HG03039 (cell line): Measurements from ENCODE around the gene EFL1.
"Not testable (repeated sequence)": the region's sequence is repeated elsewhere in the genome, so short reads cannot be mapped to it uniquely, and the experiment has no call there.

ENCODE experiments used
- ATAC-seq: cut with Tn5 transposase; IDR thresholded peaks from one replicate; pipeline ENCODE4 v1.9.1; 2021; ENCODE audit warnings: mild to moderate bottlenecking, moderate library complexity; ENCODE audit not compliant: unreplicated experiment

Gene EFL1

DNA sequence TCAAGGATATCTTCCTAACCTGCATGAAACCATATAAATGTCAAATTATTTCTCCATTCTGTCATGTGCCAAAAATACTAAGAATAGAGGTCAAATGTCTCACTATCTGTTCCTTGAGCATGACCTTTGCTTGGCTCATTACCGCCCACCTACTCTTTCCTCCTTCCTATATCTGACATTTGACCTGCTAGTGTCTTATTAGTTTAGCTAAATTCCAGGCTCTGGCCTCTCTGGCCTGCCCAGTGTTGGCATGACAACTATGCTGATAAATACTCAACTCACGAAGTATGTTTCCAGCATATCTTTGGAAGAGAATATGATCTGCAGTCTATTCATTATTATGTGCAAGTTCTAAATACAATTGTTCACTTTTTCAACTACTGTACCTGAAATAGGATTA, 58.0 kb downstream of the EFL1 start:
- ATAC-seq: not testable (repeated sequence)

- peak; percentile 80 for ATAC-seq
These were observed 64.6 kb downstream of the EFL1 start for GRCh38 chr15:82197733-82198594.

- no peak for ATAC-seq
These were observed 66.2 kb downstream of the EFL1 start for GRCh38 chr15:82196353-82196752.

GRCh38 chr15:82195818-82196217, 66.7 kb downstream of the EFL1 start:
- ATAC-seq: not testable (repeated sequence)

- ATAC-seq: not testable (repeated sequence)
These were observed 68.0 kb downstream of the EFL1 start for GRCh38 chr15:82194488-82194887.

GRCh38 chr15:82193435-82193834, 69.1 kb downstream of the EFL1 start:
- not testable (repeated sequence) for ATAC-seq

GRCh38 chr15:82192394-82192793, 70.1 kb downstream of the EFL1 start:
- not testable (repeated sequence) for ATAC-seq

GRCh38 chr15:82186719-82187406, 75.7 kb downstream of the EFL1 start:
- ATAC-seq: peak; percentile 53

DNA sequence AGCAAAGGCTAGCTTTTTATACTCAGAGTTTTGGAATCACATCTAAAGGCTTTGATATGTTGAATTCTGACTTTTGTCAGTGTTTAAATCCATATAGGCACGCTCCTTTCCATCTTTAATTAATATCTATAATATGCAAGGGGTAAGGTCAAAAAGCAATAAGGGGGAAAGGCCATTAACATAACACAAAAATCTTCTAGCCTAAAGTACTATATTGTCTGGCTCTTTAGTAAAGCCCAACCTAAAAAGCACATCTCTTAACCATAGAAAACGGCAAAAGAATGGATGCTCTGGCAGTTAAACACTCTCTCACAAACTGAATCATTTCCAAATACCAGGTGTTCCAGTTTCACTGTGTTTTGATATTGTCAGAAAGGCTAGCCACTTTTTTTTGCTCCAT, 76.4 kb downstream of the EFL1 start:
- no peak for ATAC-seq

GRCh38 chr15:82184776-82185175, 77.8 kb downstream of the EFL1 start:
- no peak for ATAC-seq

DNA sequence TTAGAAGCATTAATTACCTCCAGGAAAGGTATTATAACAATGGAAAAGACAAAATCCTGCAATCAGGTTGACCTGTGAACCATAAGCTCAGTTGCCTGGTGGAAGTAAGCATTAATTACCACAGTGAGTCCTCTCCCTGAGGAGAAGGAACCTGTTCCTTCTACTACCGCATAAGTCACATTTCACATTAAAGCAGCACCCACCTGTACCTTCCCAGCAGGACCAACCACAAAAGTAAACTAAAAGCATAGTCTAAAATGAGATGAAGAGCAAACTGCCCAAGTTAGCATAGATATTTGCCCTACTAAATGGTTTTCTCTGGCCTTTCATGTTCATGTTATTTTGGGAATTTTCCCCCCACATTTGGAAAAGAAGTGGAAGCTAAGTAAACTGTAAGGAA, 78.2 kb downstream of the EFL1 start:
- no peak for ATAC-seq

GRCh38 chr15:82183121-82184031, 79.2 kb downstream of the EFL1 start:
- no peak for ATAC-seq

- ATAC-seq: no peak
These were observed 81.2 kb downstream of the EFL1 start for GRCh38 chr15:82181371-82181770.

- no peak for ATAC-seq
These were observed 84.5 kb downstream of the EFL1 start for GRCh38 chr15:82178061-82178460.

GRCh38 chr15:82177291-82178010, 85.1 kb downstream of the EFL1 start:
- no peak for ATAC-seq

DNA sequence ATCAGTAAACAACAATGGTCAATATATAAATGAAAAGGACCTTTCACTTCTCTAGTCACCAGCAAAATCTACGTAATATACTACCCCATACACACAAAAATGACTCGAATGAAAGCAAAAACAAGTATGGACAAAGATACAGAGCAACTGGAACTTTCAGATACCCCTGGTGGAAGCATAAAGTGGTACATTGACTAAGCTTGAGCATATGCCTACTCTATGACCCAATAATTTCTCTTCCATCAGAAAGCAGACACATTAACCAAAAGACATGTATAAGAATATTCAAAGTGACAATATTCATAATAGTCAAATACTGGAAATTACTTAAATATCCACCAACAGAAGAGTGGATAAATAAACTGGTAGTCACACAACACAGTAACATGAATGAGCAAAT, 86.0 kb downstream of the EFL1 start:
- ATAC-seq: no peak

- no peak for ATAC-seq
These were observed 87.9 kb downstream of the EFL1 start for GRCh38 chr15:82174471-82175235.

- no peak for ATAC-seq
These were observed 89.4 kb downstream of the EFL1 start for GRCh38 chr15:82173108-82173507.

- no peak for ATAC-seq
These were observed 90.0 kb downstream of the EFL1 start for GRCh38 chr15:82172506-82172905.

- no peak for ATAC-seq
These were observed 93.8 kb downstream of the EFL1 start for GRCh38 chr15:82168757-82169156.
